GM21529 (cell line): ENCODE measurements around the gene CD80.
A peak's percentile ranks its signal among the peaks of the same experiment; 100 is the strongest.

Source experiments
- ATAC-seq: cut with Tn5 transposase; IDR thresholded peaks from one replicate; pipeline ENCODE4 v1.9.1; 2021; ENCODE audit not compliant: unreplicated experiment

Gene CD80

DNA sequence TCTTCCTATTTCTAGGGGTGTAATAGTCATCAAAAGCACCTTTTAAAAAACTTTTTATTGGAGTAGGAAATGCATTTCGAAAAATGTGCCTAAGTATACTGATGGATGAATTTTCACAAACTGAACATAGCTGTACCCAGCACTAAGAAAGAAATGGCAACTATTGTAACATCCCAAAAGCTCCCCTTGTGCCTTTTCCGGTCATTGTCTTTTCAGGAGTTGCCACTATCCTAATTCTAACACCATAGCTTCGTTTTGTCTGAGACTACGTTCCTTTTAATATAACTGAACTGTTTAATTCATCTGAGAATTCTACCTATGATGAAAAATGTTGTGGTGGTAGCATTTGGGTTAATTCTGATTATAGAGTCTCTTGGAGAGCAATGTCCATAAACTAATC, 59.1 kb downstream of the CD80 start:
- no peak for ATAC-seq

DNA sequence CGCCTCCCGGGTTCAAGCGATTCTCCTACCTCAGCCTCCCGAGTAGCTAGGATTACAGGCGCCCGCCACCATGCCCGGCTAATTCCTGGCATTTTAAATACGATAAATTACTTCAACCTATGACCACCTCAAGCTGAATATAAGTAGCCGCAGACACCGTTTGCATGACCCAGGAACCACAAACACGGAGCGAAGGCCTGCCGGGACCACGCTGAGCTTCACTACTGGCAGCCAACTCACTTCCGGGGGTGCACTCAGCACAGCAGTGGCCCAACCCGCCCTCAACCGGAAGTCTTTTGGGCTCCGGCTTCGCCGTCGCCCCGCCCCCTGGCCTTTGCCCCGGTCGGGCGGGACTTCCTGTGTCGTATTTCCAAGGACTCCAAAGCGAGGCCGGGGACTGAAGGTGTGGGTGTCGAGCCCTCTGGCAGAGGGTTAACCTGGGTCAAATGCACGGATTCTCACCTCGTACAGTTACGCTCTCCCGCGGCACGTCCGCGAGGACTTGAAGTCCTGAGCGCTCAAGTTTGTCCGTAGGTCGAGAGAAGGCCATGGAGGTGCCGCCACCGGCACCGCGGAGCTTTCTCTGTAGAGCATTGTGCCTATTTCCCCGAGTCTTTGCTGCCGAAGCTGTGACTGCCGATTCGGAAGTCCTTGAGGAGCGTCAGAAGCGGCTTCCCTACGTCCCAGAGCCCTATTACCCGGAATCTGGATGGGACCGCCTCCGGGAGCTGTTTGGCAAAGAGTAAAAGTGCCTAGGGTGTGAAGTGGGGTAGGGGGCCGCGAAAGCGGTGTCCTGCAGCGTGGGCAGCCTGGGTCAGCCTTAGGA, 61.0 kb downstream of the CD80 start, which contains the start of gene TIMMDC1:
TSS of gene TIMMDC1 (plus strand) at position 362 of the 826 bp plus-strand sequence. CDS start at position 549, 187 bp downstream.
- peak; percentile 98 for ATAC-seq

DNA sequence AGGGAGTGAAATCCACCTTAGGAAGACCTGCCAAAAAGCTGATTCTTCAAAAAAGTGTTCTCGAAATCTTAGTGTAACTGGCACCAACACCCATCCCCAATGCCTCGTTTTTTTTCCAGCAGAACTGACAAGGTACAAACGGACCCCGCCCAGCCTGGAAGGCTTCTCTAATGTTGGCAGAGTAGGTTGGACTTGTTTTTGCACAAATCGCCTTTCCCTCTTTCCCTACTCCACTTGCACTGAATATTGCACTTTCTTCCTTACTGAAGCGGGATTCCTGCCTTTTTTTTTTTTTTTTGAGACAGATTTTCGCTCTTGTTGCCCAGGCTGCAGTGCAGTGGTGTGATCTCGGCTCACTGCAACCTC, 61.6 kb downstream of the CD80 start:
- no peak for ATAC-seq

DNA sequence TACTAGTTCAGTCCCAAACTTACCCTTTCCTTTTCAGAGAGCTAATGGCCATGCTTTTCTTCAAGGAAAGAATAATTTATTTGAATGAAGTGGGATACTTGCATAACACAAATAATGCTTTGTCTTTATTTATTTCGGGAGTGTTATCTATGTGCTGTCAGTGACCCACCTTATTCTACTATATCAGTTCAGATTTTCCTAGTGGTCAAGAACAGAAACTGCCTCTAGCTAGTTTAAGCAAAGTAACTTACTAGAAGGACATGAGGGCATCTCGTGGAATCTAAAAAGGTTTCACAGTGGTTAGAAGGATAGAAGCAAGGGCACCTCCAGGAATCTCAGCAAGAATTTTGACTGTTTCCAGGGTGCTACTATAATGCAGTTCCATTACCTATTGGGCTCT, 64.8 kb downstream of the CD80 start:
- no peak for ATAC-seq

DNA sequence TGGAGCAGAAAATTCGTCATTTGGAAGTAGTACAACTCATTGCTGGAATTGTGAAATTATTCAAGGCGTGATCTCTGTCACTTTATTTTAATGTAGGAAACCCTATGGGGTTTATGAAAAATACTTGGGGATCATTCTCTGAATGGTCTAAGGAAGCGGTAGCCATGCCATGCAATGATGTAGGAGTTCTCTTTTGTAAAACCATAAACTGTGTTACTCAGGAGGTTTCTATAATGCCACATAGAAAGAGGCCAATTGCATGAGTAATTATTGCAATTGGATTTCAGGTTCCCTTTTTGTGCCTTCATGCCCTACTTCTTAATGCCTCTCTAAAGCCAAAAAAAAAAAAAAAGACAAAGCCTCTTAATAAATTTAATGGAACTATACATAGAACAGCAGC, 66.6 kb downstream of the CD80 start:
- ATAC-seq: no peak

DNA sequence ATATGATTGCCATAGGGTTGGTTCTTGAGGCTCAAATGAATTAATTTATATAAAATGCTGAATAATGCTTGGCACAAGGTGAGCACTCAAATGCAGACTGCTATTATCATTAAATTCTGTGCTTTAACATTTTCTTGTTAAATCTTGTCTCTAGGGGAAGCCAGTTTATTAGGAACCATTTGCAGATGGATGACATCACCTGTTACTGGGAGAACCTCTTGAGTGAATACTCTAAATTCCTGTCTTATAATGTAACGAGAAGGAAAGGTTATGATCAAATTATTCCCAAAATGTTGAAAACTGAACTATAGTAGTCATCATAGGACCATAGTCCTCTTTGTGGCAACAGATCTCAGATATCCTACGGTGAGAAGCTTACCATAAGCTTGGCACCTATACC, 67.3 kb downstream of the CD80 start:
- no peak for ATAC-seq

DNA sequence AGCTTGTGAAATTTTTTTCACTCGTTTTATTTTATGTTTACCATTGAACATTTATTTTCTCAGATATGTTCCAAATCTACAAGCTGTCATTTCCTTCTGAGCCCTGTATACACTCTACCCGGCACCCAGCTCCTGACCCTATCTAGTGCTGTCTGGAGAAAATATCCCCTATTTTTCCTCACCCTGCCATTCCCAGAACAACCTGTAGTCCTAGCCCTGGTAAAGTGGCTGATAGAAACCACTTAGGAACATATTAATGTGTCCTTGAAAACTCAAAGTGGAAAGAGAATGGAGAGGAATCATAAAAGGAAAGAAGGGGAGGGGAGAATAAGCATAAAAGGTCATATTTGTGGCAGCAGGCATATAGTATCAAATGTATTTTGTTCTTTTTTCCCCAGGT, 69.3 kb downstream of the CD80 start:
- ATAC-seq: no peak

DNA sequence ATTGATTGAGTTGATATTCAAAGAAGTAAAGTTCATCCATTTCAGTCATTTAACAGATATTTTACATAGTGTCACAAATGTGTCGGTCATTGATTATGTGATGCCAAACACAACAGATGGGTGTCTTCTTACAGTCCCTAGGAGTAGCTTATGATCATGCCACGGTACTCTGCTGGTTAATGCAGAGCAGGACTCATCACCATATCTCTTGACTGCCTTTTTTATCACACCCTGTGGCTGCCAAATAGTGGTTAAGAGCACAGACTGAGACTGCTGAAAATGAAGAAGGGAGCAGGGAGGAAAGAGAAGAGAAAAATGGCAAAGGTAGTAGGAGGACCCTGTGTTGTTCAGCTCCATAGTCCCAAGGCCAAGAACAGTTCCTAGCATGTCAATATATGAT, 73.9 kb downstream of the CD80 start:
- no peak for ATAC-seq

DNA sequence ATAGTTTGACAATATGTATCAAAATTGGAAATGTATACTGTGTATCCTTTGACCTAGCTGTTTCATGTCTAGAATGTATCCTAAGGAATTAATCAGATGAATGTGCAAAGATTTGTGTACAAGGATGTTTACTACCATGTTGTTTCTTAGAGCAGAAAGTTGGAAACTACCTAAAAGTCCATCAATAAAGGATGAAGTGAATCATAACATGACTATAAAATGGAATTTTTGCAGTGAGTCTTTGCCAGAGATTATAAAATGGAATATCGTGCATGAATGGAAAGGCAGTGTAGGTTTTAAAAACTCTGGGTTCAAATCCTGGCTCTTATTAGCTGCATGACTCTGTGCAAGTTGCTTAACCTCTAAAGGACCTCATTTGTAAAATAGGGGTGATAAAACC, 76.3 kb downstream of the CD80 start:
- no peak for ATAC-seq

DNA sequence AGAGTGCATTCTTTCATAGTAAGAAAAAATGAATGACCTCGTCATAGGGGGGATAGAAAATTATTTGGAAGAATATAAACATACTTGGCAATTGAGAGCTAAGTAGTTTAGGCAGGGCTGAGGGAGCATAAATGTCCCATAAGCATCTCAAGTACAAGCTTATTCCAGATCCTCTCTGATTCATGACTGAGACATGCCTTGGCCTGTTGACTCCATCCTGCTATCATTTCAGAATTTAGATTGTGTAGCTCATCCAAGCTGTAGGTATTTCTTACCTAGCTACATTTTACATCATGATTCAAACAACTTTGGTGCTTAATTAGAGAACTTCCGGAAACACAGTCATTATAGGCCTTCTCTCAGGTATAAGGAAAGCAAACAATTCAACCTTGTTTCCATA, 78.3 kb downstream of the CD80 start:
- ATAC-seq: no peak
